ENCODE measurements around the gene FAM131C.

FAM131C gene, protein sequence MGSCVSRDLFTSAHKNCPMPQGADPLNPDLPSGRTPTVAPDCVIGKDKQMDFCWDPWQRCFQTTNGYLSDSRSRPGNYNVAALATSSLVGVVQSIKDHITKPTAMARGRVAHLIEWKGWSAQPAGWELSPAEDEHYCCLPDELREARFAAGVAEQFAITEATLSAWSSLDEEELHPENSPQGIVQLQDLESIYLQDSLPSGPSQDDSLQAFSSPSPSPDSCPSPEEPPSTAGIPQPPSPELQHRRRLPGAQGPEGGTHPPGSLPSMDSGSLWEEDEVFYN

DNA sequence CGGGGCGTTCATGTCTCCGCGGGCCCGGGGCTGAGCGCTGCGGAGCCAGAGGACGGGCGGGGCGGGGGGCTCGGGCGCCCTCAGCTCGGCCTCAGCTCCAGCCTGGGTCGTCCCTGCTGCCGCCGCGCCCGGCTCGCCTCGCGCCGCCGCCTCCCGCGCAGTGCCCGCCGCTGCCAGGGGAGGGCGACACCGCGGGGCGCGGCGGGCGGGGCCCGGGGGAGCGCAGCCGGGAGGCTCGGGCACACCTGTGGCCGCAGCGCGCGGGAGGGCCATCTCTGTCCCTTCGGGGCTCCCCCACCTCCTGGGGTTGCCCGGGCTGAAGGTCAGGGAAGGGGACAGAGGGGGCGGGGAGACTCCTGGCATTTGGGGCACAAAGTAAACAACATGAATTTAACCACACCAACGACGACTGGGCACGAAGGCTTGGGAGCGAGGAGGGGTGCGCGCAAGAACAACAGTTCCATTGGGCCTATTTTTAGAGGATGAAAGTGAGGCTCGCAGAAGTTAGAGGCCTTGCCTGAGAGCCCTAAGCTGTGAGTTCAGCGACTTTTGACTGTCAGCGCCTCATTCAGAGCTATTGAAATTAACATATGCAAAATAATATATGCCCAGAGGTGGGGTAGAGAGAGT is at the start of gene FAM131C:
FAM131C (minus strand) TSS at position 162 of the 630 bp plus-strand sequence. CDS start 209 bp downstream, outside the sequence.
- DNase-seq = peak in 5 of 58 donors; percentile 15 to 35 (median 28)

DNA sequence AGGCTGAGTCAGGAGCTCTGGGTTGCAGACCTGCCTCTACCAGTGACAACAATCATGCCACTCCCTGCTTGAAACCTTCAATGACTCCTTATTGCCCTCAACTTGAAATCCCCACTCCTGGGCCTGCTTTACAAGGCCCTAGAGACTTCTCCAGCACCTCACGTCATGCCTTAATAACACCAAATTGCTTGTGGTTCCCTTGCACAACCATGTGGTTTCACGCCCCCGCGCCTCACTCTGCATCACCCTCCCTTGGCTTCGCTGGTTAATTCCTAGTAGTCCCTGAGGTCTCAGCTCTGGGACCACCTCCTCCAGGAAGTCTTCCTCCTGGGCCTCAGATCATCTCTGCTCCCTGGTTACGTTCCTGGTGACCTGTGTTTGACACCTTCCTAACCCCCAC is 49.5 kb upstream of the FAM131C start:
- no peak for DNase-seq

DNA sequence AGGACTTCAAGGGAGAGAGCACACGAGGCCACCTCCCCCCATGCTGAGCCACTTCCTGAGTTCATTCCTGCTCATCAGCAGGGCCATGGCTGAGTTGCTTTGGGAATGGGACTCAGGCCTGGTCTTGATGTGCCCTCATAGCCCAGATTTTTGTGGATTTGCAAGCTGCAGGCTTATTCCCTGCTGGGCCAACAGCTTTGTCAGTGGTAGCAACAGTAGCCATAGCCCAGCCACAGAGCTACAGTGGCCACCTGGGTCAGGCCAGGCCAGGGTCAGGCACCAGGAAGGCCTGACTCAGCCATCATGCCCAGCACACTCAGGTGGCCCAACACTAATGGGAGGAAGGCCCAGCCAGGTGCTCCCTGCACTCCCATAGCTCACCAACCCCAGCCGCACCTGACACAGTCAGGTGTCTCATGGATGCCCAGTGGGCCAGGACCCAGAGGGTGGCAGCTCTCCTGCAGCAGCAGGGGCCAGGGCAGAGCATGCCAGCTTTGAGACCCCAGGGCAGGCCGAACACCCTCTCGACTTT is 49.0 kb upstream of the FAM131C start:
- DNase-seq = no peak

DNA sequence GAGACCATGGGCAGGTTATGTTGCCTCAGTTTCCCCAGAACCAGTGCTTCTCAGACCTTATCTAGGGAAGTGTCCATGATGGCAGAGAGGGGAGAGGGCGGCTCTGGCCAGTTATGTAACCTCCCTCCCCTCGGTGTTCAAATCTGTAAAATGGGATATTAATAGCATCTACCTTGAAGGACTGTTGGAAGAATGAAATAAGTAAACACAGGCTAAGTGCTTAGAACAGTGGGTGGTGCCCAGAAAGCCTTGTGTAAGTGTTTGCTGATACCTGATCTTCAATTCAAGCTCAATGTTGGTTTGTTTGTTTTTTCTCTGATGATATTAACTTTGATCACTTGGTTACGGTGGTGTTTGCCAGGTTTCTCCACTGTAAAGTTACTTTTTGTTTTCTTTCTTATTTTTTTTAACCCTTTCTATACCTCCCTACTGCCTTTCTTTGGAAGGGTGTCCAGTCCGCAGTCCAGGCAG is 47.5 kb upstream of the FAM131C start:
- DNase-seq = no peak

DNA sequence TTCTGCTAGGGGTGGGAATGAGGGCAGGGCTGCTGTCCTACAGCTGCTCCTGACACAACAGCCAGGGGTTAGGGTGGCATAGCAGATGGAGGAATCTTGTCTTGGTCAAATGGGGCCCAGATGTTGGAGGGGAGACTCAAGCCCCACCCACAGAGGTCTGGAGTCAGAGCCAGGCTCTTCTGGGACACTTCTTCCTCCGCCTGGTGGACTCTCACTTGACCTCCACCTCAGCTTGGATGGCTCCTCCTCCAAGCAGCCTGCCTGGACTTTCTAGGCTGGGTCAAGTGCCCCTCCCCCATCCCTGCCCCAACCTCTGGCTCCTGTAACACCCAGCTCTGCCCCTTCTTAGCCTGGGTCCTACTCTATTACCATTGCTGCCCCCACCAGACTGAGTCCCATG is 47.0 kb upstream of the FAM131C start:
- no peak for DNase-seq

DNA sequence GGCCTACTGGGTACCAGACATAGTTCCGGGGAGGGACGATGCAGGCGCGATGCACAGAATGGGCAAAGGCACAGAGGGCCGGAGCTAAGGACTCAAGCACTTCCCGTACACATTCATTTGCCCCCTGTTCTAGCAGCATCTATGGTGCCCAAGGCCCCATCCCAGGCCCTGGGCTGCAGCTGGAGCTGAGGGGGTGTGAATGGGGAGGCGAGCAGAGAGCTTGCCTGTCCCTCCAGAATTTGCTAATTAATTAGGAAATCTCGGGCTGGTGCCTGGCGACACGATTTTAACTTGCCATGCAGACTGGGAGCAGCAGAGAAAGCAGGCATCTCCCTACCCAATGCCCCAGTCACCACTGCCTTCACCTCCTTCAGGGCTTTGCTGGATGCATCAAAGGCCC is 46.5 kb upstream of the FAM131C start:
- DNase-seq = no peak

DNA sequence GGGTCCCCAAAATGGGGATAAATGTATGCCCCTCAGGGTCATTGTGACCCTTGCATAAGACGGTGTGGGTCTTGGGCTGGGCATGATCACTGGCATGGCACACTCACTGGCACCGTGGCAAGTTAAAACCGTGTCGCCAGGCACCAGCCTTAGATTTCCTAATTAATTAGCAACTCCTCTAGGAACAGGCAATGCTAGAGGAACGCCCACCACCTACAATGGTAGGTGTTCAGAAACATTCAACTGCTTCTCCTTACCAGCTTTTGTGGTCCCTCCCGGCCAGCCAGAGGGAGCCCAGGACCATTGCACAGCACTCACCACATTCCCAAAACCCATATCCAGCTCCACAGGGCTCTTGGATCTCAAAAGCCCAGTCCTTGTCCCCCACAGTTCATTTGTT is 46.1 kb upstream of the FAM131C start:
- DNase-seq = no peak

DNA sequence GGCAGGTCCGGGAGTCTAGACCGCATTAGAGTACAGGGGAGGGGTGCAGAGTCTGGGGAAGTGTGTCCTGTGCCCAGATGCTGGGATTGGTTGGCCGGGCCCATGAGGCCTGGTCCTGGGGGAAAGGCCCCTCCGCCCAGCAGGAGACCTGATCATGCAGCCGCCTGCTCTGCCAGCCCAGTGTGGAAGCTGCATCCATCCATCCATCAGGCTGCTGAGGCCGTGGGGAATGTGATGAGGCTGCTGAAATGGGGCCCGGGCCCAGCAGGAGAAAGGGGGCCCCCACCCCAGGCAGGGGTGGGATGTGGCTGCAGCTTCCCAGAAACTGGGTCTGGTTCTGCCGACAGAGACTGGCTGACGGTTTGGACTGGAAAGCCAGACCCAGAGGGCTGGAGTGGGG is 45.3 kb upstream of the FAM131C start:
- peak in 1 of 58 donors; percentile 55 for DNase-seq

DNA sequence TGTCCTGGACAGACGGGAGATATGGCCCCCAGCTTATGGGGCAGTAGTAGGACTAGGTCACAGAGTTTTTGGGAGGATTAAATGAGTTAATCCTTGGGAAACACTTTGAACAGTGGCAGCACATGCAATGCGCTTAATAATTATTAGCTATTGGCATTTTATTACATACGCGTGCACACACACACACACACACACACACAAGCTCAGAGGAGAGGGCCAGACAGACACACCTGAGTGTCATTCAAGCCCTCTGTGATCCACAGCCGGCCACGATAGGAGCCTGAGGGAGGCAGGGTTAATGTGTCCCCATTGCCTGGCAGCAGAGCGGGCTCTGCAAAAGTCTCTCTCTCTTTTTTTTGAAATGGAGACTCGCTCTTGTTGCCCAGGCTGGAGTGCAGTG is 44.5 kb upstream of the FAM131C start:
- DNase-seq = no peak

DNA sequence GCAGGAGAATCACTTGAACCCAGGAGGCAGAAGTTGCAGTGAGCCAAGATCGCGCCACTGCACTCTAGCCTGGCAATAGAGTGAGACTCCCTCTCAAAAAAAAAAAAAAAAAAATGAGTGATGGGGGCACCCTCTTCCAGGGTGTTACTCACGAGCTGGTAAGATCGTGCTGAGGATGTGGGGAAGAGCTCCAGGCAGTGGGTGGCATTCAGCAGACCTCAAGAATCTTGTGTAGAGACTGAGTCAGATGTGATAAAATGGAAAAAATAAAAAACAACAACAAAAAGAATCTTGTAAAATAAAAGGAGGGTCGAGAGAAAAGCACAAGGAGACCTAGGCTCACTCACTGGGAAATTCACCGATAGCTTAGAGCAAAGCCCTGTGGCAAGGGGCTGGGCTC is 43.9 kb upstream of the FAM131C start:
- no peak for DNase-seq

DNA sequence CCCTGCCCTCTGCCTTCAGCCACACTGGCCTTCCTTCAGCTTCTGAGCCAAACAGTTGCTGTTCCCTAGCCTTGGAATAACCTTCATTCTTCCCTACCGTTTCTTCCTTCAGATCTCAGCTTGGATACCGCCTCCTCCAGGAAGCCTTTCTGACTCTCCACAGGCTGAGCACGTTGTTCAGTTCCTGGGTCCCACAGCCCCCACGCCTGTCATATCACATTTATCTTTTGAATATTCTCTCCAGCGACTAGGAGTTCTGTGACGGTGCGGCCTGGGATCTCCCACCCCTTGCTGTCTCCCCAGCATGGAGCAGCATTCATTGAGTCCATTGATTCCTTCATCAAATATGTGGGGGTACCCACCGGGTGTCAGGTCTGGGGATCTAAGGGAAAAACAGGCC is 43.2 kb upstream of the FAM131C start:
- no peak for DNase-seq

DNA sequence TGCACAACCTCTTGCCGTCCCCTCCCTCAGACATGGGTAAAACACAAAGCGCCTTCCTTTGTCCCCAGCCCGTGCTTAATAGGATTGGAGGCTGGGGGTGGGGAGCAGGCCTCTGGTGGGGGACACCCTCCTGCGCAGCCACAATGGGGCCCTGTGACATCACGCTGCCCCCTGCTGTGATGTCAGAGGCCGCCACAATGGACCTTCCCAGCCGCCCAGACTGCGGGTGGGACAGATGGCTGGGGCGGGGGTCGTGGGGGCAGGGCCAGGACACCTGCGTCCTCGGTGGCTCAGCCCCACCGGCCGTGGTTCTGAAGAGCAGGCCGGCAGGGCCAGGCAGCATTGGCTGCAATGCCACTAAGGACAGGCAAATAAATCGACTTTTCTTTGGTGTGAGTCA is 42.6 kb upstream of the FAM131C start:
- DNase-seq = no peak

DNA sequence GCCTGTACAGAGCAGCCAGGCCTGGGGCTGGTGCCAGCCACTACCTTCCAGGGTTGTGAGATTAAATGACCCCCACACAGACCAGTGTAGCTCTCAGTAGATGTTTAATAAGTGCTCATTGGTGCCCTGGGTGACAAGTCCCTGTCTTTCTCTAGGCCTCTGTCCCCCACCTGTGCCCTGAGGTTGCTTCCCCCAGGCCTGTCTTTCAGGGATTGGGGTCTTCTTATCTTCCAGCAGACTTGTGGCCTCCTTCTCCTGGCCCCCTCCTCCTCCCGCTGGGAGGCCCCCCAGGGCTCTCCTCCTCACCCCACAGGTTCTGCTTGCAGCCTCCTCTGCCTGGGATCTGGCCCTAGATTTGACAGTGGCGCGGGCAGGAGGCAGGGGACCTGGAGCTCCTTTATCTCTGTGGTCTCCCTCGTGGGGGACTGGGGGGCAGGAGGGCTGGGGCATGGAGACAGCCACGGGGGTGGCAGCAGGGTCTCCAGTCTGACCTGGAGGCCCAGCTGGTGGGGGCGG is 42.1 kb upstream of the FAM131C start:
- DNase-seq = no peak

DNA sequence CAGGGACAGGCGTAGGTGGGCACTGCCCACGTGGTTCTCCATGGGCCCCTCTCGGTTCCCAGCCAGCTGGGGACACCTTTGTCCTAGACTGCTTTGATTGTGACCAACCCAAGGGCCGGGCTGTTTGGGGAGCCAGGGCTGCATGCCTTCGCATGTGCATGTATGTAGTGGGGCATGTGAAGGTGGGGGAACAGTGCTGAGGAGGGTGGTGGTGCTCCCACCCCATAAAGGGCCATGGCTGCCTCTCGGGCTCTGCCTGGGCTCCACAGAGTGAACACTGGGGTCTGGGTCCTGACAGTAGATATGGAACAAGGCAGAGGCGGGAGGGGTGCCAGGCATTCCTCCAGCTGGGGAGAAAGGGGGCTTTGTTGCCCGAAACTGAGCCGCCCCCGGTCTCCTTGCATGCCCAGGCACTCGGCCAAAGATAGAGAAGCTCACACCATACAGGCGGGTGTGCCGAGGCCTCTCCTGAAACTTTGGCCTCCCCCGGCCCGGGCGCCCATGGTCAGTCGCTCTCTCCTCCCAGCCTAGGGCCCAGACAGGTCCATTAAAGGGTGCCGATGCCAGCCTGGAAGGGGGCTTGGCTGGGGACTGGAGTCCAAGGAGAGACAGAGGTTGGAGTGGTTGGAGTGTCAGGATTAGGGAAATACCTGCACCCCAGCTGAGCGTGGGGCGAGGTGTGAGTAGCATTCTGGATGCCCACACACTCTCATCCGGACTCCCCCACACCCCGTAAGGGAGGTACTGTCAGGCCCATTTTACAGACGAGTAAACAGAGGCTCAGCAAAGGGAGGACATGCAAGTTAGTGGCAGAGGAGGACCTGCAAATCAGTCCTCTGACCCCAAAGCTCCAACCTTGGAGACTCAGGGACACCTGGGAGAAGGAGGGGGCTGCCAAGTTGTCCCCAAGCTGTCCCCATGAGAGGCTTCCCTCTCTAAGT is 41.3 kb upstream of the FAM131C start:
- peak in 2 of 58 donors; percentile 13 to 20 for DNase-seq

DNA sequence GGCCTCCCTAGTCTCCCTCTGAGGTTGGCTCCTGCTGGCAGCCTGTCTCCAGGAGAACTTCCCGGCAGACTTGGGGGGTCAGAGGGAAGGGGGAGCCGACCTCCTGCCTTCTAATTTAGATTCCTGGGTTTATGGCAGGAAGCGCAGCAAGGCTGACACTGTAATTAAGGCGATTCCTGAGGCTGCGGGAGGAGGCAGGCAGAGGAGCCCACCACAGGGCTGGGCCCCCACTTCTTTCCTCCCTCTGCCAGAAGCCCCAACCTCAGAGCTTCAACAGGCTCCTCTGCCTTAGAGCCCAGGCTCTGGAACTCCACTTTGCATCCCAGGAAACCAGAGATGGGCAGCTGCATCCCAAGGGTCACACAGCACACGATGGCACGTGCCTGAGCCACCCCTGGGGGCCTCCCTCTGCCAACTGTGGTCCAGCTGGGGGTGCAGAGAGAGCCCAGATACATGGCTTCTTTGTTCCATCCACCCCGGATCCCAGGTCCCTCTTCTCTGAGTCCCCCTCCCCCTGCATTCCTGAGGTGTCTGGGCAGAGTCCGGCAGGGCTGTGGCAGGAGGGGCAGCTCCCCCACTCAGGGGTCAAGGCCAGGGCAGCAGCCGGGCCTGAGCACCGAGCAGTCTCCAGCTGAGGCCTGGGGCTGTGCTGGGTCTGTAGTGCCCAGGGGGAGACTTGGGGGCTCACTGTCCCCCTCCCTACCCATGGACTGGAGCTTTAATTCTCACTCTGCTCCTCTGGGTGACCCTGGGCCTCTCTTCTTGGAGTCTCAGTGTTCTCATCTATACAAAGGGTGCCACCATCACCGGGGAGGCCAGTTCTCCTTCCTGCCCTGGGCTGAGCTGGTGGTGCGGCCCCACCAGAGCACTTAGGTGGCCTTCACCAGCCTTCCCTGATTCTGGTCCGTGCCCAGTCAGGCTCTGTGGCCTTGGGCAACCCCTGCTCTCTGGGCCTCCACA is 39.4 kb upstream of the FAM131C start:
- no peak for DNase-seq

DNA sequence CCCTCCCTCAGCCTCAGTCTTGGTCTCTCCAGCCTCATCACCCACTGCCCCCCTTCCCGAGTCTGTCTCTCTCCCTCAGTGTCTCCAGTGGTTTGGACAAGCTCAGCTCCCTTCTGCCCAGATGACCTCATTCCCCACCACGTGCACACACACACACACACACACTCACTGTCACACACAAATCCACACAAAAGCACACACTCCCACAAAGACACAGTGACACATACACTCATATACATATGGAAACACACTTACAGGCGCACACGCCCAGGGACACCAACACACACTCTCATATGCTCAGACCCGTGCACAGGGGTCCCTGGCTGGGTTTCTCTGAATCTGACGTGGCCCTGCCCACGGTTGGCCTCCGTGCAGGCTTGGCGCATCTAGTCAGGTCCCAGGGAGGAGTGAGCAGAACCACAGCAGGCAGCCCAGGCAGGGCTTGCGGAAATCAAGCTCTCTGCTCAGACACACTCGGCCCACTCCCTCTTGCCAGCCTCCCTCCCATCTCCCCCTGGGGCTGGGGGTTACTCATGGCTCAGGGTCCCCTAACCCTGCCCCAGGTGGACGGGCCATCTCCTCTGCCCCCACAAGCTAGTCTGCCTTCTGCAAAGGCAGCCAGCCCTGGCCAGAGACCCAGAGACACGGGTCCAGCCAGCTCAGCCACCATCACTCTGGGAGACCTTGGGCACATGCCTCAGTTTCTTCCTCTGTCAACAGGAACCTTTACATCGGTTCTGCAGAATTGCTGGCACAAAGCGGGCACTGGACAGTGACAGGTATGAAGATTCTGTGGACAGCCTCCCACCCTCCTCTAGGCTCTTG is 38.5 kb upstream of the FAM131C start:
- peak in 1 of 58 donors; percentile 30 for DNase-seq

DNA sequence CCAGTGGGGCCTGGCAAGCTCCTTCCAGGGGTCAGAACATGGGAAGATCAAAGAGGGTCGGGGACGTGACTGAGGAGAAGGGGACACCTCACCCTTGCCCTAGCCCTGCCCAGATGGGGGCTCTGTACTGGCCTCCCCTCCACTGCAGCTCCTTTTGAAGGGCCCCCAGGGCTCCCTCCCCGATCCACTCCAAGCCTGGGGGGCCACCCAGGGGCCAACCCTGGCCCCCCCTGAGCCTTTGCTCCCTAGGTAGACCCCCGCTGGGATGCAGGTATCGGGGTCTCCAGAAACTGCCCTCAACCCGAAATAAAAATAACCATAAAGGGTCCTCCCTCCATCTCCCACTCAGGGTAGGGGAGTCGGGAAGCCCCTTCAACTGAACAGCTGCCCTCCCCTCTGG is 37.4 kb upstream of the FAM131C start:
- no peak for DNase-seq

DNA sequence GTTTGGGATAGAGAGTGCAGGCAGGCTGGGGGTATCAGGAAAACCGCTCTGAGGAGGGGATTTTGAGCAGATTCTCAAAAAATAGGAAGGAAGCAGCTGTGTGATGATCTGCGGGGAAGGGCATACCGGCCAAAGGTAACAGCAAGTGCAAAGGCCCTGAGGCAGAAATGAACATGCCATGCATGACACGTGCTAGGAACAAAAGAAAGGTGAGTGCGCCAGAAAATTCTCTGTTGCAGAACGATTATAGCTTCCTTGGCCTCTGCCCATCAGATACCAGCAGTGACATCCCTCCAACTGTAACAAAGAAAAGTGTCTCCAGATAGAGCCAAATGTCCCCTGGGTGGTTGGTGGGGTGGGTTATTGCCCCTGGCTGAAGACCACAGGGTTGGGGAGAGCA is 37.0 kb upstream of the FAM131C start:
- DNase-seq = no peak

DNA sequence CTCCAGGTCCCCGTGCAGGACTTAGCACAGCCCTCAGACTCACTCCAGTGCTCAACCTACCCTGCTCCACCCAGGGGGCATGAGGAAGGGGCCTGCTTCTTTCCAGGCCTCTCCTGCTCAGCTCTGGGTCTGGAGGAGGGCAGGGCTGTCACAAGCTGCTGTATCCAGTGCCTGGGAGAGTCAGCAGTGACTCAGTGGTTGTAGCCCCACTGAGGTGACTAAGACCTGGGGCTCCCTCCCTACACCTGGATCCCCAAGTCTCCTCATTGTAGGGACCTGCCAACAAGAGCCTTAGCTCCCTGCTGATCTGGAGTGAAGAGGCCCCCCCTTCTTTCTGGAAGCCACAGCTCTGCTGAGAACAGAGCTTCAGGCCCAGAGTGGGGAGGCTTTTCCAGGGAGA is 36.1 kb upstream of the FAM131C start:
- no peak for DNase-seq
